ENCODE results near the gene SLC25A21.

SLC25A21 gene

GRCh38 chr14:36857136-36857535, 315.3 kb downstream of the SLC25A21 start:
- Histone ChIP-seq H3K4me3 (ENCODE audit: insufficient read depth, low read length, poor library complexity, severe bottlenecking) (no peak overlapping the region), H3K9me2 (replicated peaks; ENCODE audit: insufficient read depth, low read length) (no peaks in the 10 kb centered on the region), H3K4me2 (ENCODE audit: low read depth, low read length, poor library complexity, severe bottlenecking) (no peak overlapping the region), H3K27ac (ENCODE audit: low read depth, low read length) (no peak overlapping the region), H3F3A (ENCODE audit: insufficient read depth) (no peaks in the 10 kb centered on the region), H3K9me3 (ENCODE audit: insufficient read depth, low read length) (no peaks in the 10 kb centered on the region), H3K27me3 (ENCODE audit: low read length) (no peaks in the 10 kb centered on the region), H3K9ac (ENCODE audit: low read length) (no peak overlapping the region), H4K20me1 (ENCODE audit: low read depth, low read length) (no peaks in the 10 kb centered on the region), H2AFZ (ENCODE audit: low read depth, low read length, severe bottlenecking) (no peak overlapping the region), H3K36me3 (ENCODE audit: low read length) (no peaks in the 10 kb centered on the region), H3K79me2 (ENCODE audit: insufficient read depth, low read length) (no peaks in the 10 kb centered on the region)
- TF ChIP-seq, protein P1, sequence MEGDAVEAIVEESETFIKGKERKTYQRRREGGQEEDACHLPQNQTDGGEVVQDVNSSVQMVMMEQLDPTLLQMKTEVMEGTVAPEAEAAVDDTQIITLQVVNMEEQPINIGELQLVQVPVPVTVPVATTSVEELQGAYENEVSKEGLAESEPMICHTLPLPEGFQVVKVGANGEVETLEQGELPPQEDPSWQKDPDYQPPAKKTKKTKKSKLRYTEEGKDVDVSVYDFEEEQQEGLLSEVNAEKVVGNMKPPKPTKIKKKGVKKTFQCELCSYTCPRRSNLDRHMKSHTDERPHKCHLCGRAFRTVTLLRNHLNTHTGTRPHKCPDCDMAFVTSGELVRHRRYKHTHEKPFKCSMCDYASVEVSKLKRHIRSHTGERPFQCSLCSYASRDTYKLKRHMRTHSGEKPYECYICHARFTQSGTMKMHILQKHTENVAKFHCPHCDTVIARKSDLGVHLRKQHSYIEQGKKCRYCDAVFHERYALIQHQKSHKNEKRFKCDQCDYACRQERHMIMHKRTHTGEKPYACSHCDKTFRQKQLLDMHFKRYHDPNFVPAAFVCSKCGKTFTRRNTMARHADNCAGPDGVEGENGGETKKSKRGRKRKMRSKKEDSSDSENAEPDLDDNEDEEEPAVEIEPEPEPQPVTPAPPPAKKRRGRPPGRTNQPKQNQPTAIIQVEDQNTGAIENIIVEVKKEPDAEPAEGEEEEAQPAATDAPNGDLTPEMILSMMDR (IDR thresholded peaks at IDR 0.05; ENCODE audit: insufficient read depth, low read length, poor library complexity, severe bottlenecking), result no peak
- no peak for TF ChIP-seq EZH2phosphoT487 (conservative IDR thresholded peaks at IDR 0.05; ENCODE audit: low read length)

- no peaks in the 10 kb centered on the region for H3K36me3 ChIP-seq (ENCODE audit: low read length)
- no peaks in the 10 kb centered on the region for H3K79me2 ChIP-seq (ENCODE audit: insufficient read depth, low read length)
- TF ChIP-seq, protein P1 (IDR thresholded peaks at IDR 0.05; ENCODE audit: insufficient read depth, low read length, poor library complexity, severe bottlenecking), result no peak
- no peak for TF ChIP-seq EZH2phosphoT487 (conservative IDR thresholded peaks at IDR 0.05; ENCODE audit: low read length)
- H3K27me3 ChIP-seq (ENCODE audit: low read length), result no peaks in the 10 kb centered on the region
- H3K4me3 ChIP-seq (ENCODE audit: insufficient read depth, low read length, poor library complexity, severe bottlenecking), result no peak overlapping the region
- H3K9me3 ChIP-seq (ENCODE audit: insufficient read depth, low read length), result no peaks in the 10 kb centered on the region
- no peaks in the 10 kb centered on the region for H4K20me1 ChIP-seq (ENCODE audit: low read depth, low read length)
- H3K27ac ChIP-seq (ENCODE audit: low read depth, low read length), result no peak overlapping the region
- no peaks in the 10 kb centered on the region for H3K9me2 ChIP-seq (replicated peaks; ENCODE audit: insufficient read depth, low read length)
- H2AFZ ChIP-seq (ENCODE audit: low read depth, low read length, severe bottlenecking), result no peak overlapping the region
- no peak overlapping the region for H3K4me2 ChIP-seq (ENCODE audit: low read depth, low read length, poor library complexity, severe bottlenecking)
- no peaks in the 10 kb centered on the region for H3F3A ChIP-seq (ENCODE audit: insufficient read depth)
- H3K9ac ChIP-seq (ENCODE audit: low read length), result no peak overlapping the region
Observed at GRCh38 chr14:36856095-36856878, 316.1 kb downstream of the SLC25A21 start.

GRCh38 chr14:36855396-36855795, 317.0 kb downstream of the SLC25A21 start:
- Histone ChIP-seq H3F3A (ENCODE audit: insufficient read depth) (no peaks in the 10 kb centered on the region), H3K79me2 (ENCODE audit: insufficient read depth, low read length) (no peaks in the 10 kb centered on the region), H3K9me3 (ENCODE audit: insufficient read depth, low read length) (no peaks in the 10 kb centered on the region), H3K9ac (ENCODE audit: low read length) (no peak overlapping the region), H3K27ac (ENCODE audit: low read depth, low read length) (no peak overlapping the region), H3K9me2 (replicated peaks; ENCODE audit: insufficient read depth, low read length) (no peaks in the 10 kb centered on the region), H4K20me1 (ENCODE audit: low read depth, low read length) (no peaks in the 10 kb centered on the region), H3K36me3 (ENCODE audit: low read length) (no peaks in the 10 kb centered on the region), H2AFZ (ENCODE audit: low read depth, low read length, severe bottlenecking) (no peak overlapping the region), H3K27me3 (ENCODE audit: low read length) (no peaks in the 10 kb centered on the region), H3K4me3 (ENCODE audit: insufficient read depth, low read length, poor library complexity, severe bottlenecking) (no peak overlapping the region), H3K4me2 (ENCODE audit: low read depth, low read length, poor library complexity, severe bottlenecking) (no peak overlapping the region)
- TF ChIP-seq EZH2phosphoT487 (conservative IDR thresholded peaks at IDR 0.05; ENCODE audit: low read length), result no peak
- TF ChIP-seq, protein P1 (IDR thresholded peaks at IDR 0.05; ENCODE audit: insufficient read depth, low read length, poor library complexity, severe bottlenecking), result no peak

Data from SU-DHL-6 (cell line).